ENCODE measurements around the gene RTKN2. TPM values are rescaled to one million over a fixed set of nuclear protein-coding genes. Genes with fewer than 3 reads are reported as not detected.

The RTKN2 gene
- polyA plus RNA-seq, 3 donors: 0.07 to 0.08 TPM; not detected in 1

DNA sequence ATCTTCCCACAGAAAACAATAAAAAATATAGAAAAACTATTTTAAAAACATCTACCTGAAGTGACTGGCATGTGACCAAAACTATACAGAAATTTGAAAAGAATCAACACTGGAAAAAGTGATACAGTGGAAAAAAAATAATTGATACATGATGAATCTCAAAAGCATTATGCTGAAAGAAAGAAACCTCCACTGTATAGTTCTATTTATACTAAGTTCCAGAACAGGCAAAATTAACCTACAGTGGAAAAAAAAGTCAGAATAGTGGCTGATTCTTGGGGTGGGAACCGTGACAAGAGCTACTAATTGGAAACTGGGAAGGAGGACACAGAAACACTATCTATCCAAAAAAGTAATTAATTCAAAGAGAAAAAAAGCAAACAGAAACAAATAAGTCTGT, 14.9 kb downstream of the RTKN2 start:
- Histone ChIP-seq H2AFZ (ENCODE audit: insufficient read depth, low read depth, low read length, poor library complexity, severe bottlenecking) (no peak overlapping the region), H3K27ac (ENCODE audit: low read depth in 1 of 2, low read length in 2 of 2) (no peak overlapping the region), H4K20me1 (ENCODE audit: insufficient read depth, low read length) (no peaks in the 10 kb centered on the region), H3K4me1 (ENCODE audit: control insufficient read depth in 1 of 2, insufficient read depth in 2 of 2, low read length in 2 of 2) (peaks cover 0 to 9% of the 10 kb centered on the region in 2 donors), H3K36me3 (replicated peaks in 1 of 2; ENCODE audit: control insufficient read depth in 1 of 2, insufficient read depth in 2 of 2, low read length in 2 of 2) (no peaks in the 10 kb centered on the region), H3K79me2 (ENCODE audit: insufficient read depth, low read length) (no peaks in the 10 kb centered on the region), H3K4me2 (replicated peaks; ENCODE audit: extremely low read depth, low read length, poor library complexity, severe bottlenecking) (no peak overlapping the region), H3K27me3 (ENCODE audit: control insufficient read depth in 2 of 2, insufficient read depth in 2 of 2, low read length in 2 of 2) (no peaks in the 10 kb centered on the region), H3K9ac (ENCODE audit: insufficient read depth, low read length, poor library complexity, severe bottlenecking) (no peak overlapping the region), H3K9me3 (replicated peaks in 1 of 2; ENCODE audit: control insufficient read depth in 1 of 2, insufficient read depth in 1 of 2, low read length in 2 of 2) (no peaks in the 10 kb centered on the region), H3K4me3 (replicated peaks in 1 of 3; ENCODE audit: low read depth in 2 of 3, low read length in 3 of 3) (no peak overlapping the region)
- Mint-ChIP-seq H3K9me3 (peaks cover 0 to 4% (median 0%) of the 10 kb centered on the region in 7 donors), H3K36me3 (peaks cover 0 to 5% of the 10 kb centered on the region in 2 donors), H3K27ac (no peak overlapping the region), H3K27me3 (ENCODE audit: low read depth in 3 of 3) (peaks cover 0 to 2% (median 0%) of the 10 kb centered on the region in 3 donors), H3K4me1 (peaks cover 12% of the 10 kb centered on the region), H3K4me3 (no peak overlapping the region)
- no peak for DNase-seq
- WGBS (ENCODE audit: insufficient coverage): no CpG with 5 or more reads among the region's 1 CpG
- TF ChIP-seq, protein P1, sequence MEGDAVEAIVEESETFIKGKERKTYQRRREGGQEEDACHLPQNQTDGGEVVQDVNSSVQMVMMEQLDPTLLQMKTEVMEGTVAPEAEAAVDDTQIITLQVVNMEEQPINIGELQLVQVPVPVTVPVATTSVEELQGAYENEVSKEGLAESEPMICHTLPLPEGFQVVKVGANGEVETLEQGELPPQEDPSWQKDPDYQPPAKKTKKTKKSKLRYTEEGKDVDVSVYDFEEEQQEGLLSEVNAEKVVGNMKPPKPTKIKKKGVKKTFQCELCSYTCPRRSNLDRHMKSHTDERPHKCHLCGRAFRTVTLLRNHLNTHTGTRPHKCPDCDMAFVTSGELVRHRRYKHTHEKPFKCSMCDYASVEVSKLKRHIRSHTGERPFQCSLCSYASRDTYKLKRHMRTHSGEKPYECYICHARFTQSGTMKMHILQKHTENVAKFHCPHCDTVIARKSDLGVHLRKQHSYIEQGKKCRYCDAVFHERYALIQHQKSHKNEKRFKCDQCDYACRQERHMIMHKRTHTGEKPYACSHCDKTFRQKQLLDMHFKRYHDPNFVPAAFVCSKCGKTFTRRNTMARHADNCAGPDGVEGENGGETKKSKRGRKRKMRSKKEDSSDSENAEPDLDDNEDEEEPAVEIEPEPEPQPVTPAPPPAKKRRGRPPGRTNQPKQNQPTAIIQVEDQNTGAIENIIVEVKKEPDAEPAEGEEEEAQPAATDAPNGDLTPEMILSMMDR (IDR thresholded peaks at IDR 0.05): no peak
- intact Hi-C loops (cut with micrococcal nuclease): loop anchor here in 1 of 2 donors (10.0 kb wide), 1 partner anchor 359 kb away; no protein-coding TSS in a partner anchor

DNA sequence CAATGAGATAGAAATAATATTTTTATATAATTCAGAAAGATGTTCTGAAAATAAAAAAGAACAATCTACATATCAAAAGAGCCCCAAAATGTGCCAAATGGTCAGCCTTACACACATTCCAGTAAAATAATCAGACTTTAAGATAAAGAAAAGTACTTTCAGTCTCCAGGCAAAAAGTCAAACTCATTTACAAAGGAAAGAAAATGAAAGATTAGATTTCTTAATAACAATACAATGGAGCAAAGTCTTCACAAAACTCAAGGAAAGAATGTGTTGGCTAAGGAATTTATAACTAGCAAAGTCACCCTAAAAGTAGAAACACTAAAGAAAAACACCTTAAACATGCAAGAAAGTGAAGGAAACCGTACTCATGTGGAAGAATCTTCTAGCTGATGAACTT, 16.6 kb downstream of the RTKN2 start:
- no peak overlapping the region for H3K9ac ChIP-seq (ENCODE audit: insufficient read depth, low read length, poor library complexity, severe bottlenecking)
- peaks cover 12% of the 10 kb centered on the region for H3K4me1 Mint-ChIP-seq
- no peaks in the 10 kb centered on the region for H3K9me3 ChIP-seq (replicated peaks in 1 of 2; ENCODE audit: control insufficient read depth in 1 of 2, insufficient read depth in 1 of 2, low read length in 2 of 2)
- peaks cover 0 to 5% of the 10 kb centered on the region in 2 donors for H3K36me3 Mint-ChIP-seq
- no peak for DNase-seq
- no peak overlapping the region for H3K27ac ChIP-seq (ENCODE audit: low read depth in 1 of 2, low read length in 2 of 2)
- H3K27me3 Mint-ChIP-seq (ENCODE audit: low read depth in 3 of 3): peaks cover 0 to 2% (median 0%) of the 10 kb centered on the region in 3 donors
- no peaks in the 10 kb centered on the region for H4K20me1 ChIP-seq (ENCODE audit: insufficient read depth, low read length)
- no peaks in the 10 kb centered on the region for H3K27me3 ChIP-seq (ENCODE audit: control insufficient read depth in 2 of 2, insufficient read depth in 2 of 2, low read length in 2 of 2)
- intact Hi-C loops (cut with micrococcal nuclease): loop anchor here in 1 of 2 donors (10.0 kb wide), 1 partner anchor 357 kb away; no protein-coding TSS in a partner anchor
- no peak overlapping the region for H3K4me2 ChIP-seq (replicated peaks; ENCODE audit: extremely low read depth, low read length, poor library complexity, severe bottlenecking)
- peaks cover 0 to 4% (median 0%) of the 10 kb centered on the region in 7 donors for H3K9me3 Mint-ChIP-seq
- TF ChIP-seq, protein P1 (IDR thresholded peaks at IDR 0.05): no peak
- peaks cover 0 to 9% of the 10 kb centered on the region in 2 donors for H3K4me1 ChIP-seq (ENCODE audit: control insufficient read depth in 1 of 2, insufficient read depth in 2 of 2, low read length in 2 of 2)
- no peak overlapping the region for H3K4me3 ChIP-seq (replicated peaks in 1 of 3; ENCODE audit: low read depth in 2 of 3, low read length in 3 of 3)
- no peak overlapping the region for H3K27ac Mint-ChIP-seq
- no peak overlapping the region for H2AFZ ChIP-seq (ENCODE audit: insufficient read depth, low read depth, low read length, poor library complexity, severe bottlenecking)
- no peaks in the 10 kb centered on the region for H3K36me3 ChIP-seq (replicated peaks in 1 of 2; ENCODE audit: control insufficient read depth in 1 of 2, insufficient read depth in 2 of 2, low read length in 2 of 2)
- WGBS (ENCODE audit: insufficient coverage): no CpG with 5 or more reads among the region's 1 CpG
- H3K4me3 Mint-ChIP-seq: no peak overlapping the region
- no peaks in the 10 kb centered on the region for H3K79me2 ChIP-seq (ENCODE audit: insufficient read depth, low read length)

Measured in CD14-positive monocyte (primary cell).